Activated T-cell treated with anti-CD3 and anti-CD28 coated beads for 48 hours (primary cell): ENCODE data around the gene ABCD3.
"Not testable (repeated sequence)": the region's sequence is repeated elsewhere in the genome, so short reads cannot be mapped to it uniquely, and the experiment has no call there.

Source experiments
- DNase-seq: peaks from one replicate; pipeline ENCODE4 v3.0.0-alpha.2; 2020; ENCODE audit warnings: low read depth

Gene ABCD3

DNA sequence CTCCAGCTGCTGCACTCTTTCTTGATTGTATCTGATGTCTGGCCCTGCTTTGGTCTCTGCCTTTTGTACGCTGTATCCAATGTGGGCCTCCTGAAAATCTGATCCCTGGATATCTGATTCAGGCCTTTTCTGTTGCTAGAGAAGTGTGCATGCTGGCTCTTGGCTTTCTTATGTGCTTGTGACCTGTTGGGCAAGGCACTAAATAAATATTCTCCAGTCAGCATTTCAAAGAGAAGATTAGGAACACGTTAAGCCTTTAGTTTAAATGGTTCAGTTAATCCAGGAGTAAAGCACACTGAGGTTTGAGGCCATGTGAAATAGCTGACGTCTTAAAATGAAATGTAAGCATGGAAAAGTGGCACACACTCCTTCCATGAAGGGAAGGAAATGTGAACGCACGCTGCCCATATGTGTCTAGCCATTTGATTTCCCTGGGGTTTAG is 132.6 kb downstream of the ABCD3 start:
- DNase-seq: no peak

DNA sequence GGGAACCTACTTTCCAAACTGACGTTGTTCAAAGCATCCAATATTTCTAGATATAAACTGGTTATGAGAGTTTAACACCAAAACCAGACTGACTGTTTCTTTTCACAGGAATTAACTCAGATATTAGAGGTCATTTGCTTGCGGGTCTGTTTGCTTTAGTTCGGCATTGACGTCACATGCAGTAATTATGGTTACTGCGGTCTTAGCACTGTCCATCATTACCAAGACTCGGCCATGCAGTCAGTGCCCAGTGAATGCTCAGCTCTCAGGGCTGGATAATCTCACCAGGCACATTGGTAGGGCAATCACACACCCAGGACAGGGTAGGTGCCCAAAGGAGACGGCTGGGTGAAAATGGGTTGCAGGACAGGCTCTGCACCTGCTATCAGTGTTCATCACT is 133.3 kb downstream of the ABCD3 start:
- no peak for DNase-seq

DNA sequence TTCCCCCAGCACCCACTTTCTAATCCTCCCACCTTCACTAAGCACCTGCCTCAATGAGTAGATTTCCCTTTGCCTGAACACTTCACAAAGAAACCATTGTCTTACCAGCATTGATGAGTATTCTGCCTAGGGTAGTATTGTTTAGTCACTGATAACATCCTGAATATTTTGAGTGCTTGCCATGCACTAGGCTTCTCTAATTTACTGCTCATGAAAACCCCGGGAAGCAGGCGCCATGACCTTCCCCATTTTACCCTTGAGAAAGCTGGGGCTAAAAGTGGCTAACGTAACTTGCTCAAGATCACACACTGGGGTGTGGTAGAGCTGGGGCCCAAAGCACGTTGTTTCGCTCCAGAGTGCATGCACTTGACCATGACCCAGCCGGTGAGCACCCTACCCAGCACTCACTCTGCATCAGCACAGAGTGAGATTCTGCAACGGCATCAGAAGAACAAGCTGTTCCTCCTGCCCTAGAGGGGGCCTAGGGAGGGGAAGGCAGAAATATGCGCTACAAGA is 133.9 kb downstream of the ABCD3 start:
- no peak for DNase-seq

DNA sequence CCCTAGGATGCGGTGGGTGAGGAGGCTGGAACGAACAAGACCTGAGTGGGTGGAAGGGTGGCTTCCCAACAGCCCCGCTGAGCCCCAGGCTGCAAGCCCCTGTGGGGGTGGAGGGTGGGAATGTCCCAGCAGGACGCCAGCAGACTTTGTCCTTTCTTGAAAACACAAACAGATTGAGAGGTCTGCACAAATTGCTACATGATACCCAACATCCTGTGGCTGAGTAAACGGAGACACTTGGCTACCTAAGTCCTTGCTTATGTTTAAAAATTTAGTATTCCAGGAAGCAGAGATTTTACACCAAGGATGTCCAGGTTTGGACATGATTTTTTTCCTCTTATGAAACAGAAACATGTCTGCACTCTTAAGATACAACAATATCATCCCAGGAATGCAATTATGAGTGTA is 135.1 kb downstream of the ABCD3 start:
- no peak for DNase-seq

DNA sequence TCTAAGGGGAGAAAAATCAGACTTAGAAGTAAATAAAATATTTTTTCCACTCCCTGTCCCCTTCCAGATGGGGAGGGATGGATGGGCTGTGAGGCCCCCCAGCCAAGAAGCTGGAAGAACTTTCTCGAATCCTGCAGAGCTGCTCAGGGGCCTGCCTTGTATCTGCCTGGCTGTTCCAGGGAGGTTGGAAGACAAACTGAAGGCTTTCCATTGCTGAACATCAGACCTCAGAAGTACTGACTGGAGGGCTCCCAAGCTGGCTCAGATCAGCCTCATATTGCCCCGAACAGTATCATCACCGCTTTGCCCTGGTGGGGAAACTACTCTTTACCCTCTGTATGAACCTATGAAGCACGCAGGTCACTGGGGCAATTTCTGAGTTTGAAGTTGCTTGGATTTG is 135.7 kb downstream of the ABCD3 start:
- DNase-seq: no peak

DNA sequence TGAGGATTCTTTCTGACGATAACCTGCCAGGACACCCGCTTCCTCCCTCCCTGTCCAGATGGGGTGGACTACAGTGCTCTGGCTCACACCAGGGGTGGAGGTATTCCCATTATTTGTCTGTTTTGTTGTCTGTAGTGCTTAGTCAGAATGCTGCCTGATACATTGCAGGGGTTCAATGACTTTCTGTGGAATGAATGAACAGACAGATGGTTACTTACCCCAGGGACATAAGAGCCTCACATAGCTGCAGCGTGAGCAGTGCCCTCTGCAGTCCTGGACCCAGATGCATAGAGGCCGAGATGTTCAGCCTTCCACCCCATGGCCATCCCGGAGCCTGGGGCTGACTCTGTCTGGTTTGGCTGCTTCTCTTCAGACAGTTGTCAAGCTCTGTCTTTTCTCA is 136.4 kb downstream of the ABCD3 start:
- no peak for DNase-seq

DNA sequence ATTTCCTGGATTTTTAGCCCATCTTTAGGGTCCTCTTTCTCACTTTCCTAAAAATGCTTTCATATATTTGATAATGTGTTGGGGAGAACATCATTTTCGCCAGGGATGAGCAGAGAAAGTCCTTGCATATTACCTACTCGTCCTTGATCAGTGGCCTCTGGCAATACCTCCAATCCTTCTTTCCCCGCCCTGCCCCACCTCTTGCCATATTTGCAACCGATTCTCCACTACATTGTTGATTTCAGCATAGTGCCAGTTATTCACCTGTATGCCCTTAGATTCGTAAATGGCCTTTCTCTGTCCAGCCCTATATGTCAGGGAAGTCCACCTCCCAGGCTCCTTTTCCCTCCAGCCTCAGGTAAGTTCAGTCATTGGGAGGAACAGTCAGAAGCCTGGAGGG is 136.9 kb downstream of the ABCD3 start:
- no peak for DNase-seq

DNA sequence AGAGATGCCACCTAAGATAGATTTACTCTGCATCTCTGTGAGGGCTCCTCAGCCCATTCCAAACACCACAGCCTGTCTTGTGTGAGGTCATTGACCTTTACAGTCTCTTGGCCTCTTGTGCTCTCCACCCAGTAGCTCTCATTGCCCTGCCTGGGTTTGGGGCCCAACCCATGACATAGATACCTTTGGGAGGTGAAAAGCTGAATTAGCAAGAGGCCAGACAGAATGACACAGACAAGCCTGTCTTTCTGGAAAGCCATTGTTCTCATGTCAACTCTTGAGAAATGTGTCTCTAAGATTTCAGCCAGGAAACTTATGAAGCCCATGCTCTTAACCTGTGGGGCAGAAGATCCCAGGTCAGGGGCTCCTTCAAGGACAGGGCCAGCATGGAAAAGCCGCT is 141.7 kb downstream of the ABCD3 start:
- DNase-seq: no peak

DNA sequence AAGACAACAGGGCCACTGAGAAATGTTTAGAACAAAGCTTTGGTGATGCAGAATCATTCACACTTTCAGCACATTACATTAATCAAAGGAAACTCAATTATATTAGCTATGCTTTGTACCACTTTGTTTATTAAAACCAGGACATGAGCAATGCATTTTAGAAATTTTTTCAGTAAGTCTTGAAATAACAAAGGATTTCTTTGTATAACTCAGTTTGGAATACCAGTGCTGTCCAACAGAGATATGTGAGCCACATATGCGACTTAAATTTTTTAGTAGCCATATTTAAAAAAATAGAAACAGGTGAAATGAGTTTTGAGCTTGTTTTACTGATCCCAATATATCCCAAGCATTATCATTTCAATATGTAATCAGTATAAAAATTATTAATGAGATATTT is 142.1 kb downstream of the ABCD3 start:
- DNase-seq: no peak

DNA sequence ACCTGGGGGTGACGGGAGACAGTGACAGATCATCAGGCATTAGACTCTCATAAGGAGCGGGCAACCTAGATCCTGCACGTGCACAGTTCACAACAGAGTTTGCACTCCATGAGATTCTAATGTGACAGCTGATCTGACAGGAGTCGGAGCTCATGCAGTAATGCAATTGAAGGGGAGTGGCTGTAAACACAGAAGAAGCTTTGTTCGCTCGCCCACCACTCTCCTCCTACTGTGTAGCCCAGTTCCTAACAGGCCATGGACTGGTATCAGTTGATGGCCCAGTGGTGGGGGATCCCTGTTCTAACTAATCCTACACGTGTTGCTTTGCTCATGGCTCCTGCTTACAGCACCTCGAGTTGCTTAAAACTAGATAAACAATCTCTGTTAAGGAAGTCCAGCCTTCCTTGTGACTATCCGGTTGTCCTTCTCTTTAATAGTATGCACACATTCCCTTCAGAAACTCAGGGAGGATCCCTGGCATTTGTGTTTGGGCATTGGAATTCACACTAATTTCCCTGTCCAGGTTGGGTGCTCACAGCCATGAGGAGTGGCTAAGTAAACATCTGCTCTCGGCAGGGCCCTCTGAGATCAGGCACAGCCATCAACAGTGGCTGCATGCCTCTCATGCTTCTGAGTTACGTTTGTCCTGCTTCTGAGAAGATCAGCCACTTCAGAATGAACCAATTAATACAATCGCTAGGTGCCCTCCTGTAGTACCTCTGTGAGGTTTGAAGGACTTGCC is 144.5 kb downstream of the ABCD3 start:
- no peak for DNase-seq

DNA sequence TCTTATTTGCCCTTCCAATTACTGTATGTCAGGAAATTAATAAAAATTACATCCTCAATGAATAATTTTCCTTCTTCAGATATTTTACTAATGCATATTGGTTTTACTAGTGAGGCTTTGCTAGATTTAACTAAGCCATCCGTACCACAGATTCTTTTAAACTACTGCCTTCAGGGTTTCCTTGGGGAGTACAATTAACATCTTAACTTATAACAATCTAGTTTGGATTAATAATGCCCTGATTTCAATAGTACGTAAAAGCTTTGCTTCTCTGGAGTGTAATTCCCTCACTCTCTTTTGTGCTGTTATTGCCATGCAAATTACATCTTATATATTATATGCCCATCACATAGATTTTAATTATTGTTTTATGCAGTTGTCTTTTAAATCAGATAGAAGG is 147.7 kb downstream of the ABCD3 start:
- no peak for DNase-seq

DNA sequence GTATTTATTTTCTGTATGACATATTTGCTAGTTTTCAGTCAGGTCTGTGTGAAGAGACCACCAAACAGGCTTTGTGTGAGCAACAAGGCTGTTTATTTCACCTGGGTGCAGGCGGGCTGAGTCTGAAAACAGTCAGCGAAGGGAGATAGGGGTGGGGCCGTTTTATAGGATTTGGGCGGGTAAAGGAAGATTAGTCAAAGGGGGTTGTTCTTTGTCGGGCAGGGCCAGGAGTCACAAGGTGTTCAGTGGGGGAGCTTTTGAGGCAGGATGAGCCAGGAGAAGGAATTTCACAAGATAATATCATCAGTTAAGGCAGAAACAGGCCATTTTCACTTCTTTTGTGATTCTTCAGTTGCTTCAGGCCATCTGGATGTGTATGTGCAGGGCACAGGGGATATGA is 148.2 kb downstream of the ABCD3 start:
- not testable (repeated sequence) for DNase-seq

DNA sequence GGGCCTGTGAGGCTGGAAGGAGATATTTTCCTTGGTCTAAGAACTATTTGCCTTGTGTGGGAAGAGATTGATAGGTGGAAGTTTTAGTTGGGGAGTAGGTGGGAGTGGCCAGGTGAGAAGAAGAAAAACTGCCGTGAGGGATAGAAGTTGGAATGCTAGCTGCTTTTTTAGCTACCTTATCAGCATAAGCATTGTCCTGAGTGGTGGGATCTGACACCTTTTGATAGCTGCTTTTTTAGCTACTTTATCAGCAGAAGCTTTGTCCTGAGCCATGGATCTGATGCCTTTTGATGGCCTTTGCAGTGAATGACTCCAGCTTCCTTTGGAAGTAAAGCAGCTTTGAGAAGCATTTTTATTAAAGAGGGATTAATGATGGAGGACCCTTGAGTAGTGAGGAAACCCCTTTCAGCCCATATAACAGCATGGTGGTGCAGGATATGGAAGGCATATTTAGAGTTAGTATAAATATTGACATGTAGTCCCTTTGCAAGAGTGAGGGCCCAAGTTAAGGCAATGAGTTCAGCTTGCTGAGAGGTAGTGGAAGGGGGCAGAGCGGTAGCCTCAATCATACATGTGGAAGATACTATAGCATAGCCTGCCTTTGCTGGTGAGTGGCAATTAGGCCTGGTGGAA is 149.9 kb downstream of the ABCD3 start:
- not testable (repeated sequence) for DNase-seq
